ENCODE data around the gene SUSD1. TPM values are rescaled to one million over a fixed set of nuclear protein-coding genes. Genes with fewer than 3 reads are reported as not detected.

SUSD1 gene
- total RNA-seq, 1 experiment from 2014 or later = 8.1 TPM

DNA sequence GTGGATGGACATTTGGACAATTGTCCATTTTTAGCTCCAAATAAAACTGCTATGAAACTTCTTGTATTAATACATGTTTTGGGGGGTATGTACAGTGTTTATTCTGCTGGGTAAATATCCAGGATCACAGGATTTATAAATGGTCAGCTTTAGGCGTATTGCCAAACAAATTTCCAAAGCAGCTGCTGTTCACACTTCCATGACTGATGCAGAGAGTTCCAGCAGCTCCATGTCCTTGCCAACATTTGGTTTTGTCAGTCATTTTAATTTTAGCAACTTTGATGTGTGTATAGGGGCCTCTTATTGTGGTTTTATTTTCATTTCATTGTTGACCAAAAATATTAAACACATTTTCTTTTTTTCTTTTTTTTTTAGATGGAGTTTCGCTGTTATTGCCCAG lies 9.8 kb upstream of the SUSD1 start:
- no peak overlapping the region for H3K27ac Mint-ChIP-seq
- Histone ChIP-seq H2BK12ac (ENCODE audit: insufficient read length, low read depth, low read length) (no peak overlapping the region), H2AK5ac (ENCODE audit: insufficient read length, low read length) (no peak overlapping the region), H3T11ph (ENCODE audit: low read length) (no peak overlapping the region), H2BK5ac (ENCODE audit: insufficient read length, low read length) (no peak overlapping the region), H2BK20ac (ENCODE audit: low read depth, low read length, poor library complexity, severe bottlenecking) (no peak overlapping the region), H3K27ac (ENCODE audit: insufficient read length, low read depth, low read length) (no peak overlapping the region), H4K91ac (ENCODE audit: insufficient read length, low read depth, low read length) (no peak overlapping the region), H3K4me1 (ENCODE audit: insufficient read depth, low read length) (peaks cover 6% of the 10 kb centered on the region; the same call in 1 of the 2 replicates), H3K18ac (ENCODE audit: insufficient read length, low read depth, low read length) (no peak overlapping the region), H3K23ac (ENCODE audit: insufficient read length, low read depth, low read length) (no peak overlapping the region), H2AFZ (ENCODE audit: low read length) (no peak overlapping the region), H3K79me2 (ENCODE audit: insufficient read depth, low read length) (0 out of 2 replicates have a peak, but pooled peaks cover 2% of the 10 kb centered on the region), H3K79me1 (ENCODE audit: insufficient read depth, low read depth, low read length, poor library complexity, severe bottlenecking) (no peaks in the 10 kb centered on the region), H3K4ac (ENCODE audit: low read depth, low read length) (no peak overlapping the region), H3K56ac (ENCODE audit: insufficient read length, low read depth, low read length) (no peak overlapping the region), H2BK15ac (ENCODE audit: low read depth, low read length) (no peak overlapping the region), H4K8ac (replicated peaks; ENCODE audit: insufficient read length, low read depth, low read length) (no peak overlapping the region), H2BK120ac (ENCODE audit: low read depth, low read length, poor library complexity, severe bottlenecking) (no peak overlapping the region), H3K9ac (ENCODE audit: extremely low read depth, insufficient read length, low read length) (no peak overlapping the region), H3K27me3 (ENCODE audit: insufficient read depth, low read length) (no peaks in the 10 kb centered on the region), H4K20me1 (ENCODE audit: control insufficient read depth, insufficient read depth, insufficient read length) (no peaks in the 10 kb centered on the region), H3K14ac (ENCODE audit: insufficient read depth, low read length) (no peak overlapping the region), H4K5ac (ENCODE audit: insufficient read length, low read depth, low read length) (no peak overlapping the region), H3K9me3 (ENCODE audit: control insufficient read depth, low read depth, low read length) (no peaks in the 10 kb centered on the region), H3K23me2 (ENCODE audit: insufficient read length, low read depth, low read length, poor library complexity, severe bottlenecking) (no peaks in the 10 kb centered on the region), H3K4me2 (ENCODE audit: insufficient read depth, insufficient read length, low read length) (no peak overlapping the region)
- no peak overlapping the region for H3K4me3 Mint-ChIP-seq
- peaks cover 1% of the 10 kb centered on the region; the same call in 1 of the 2 replicates for H3K27me3 Mint-ChIP-seq (ENCODE audit: low read depth)
- H3K4me1 Mint-ChIP-seq = peaks cover 21% of the 10 kb centered on the region in 2 experiments
- H3K9me3 Mint-ChIP-seq = peaks cover 0 to 4% of the 10 kb centered on the region in 2 experiments; a peak in 2 of 5 replicates
- no peak for DNase-seq
- peaks cover 0 to 6% (median 0%) of the 10 kb centered on the region in 3 experiments; a peak in 1 of 7 replicates for H3K36me3 Mint-ChIP-seq (ENCODE audit: insufficient read depth in 1 of 3, low read depth in 3 of 3)
- TF ChIP-seq, protein P1, sequence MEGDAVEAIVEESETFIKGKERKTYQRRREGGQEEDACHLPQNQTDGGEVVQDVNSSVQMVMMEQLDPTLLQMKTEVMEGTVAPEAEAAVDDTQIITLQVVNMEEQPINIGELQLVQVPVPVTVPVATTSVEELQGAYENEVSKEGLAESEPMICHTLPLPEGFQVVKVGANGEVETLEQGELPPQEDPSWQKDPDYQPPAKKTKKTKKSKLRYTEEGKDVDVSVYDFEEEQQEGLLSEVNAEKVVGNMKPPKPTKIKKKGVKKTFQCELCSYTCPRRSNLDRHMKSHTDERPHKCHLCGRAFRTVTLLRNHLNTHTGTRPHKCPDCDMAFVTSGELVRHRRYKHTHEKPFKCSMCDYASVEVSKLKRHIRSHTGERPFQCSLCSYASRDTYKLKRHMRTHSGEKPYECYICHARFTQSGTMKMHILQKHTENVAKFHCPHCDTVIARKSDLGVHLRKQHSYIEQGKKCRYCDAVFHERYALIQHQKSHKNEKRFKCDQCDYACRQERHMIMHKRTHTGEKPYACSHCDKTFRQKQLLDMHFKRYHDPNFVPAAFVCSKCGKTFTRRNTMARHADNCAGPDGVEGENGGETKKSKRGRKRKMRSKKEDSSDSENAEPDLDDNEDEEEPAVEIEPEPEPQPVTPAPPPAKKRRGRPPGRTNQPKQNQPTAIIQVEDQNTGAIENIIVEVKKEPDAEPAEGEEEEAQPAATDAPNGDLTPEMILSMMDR (conservative IDR thresholded peaks at IDR 0.05) = no peak
- no CpG with 5 or more reads among the region's 2 CpGs for WGBS (ENCODE audit: extremely low coverage, insufficient read length, low lambda C conversion rate)
